Testis (tissue), 3 donors: ENCODE results near the gene KLF13. TPM values are rescaled to one million over a fixed set of nuclear protein-coding genes. Genes with fewer than 3 reads are reported as not detected.

ENCODE experiments used
- DNase-seq: peaks from one replicate; pipeline ENCODE4 v3.0.0-alpha.2; 2019
- H3K27ac ChIP-seq, 2 donors: fragments of 200-600 bp; sonication (generic); one replicate each; pipeline ENCODE4 v1.5.1; 2019
- H3K27me3 ChIP-seq: fragments of 200-600 bp; sonication (generic); one replicate; pipeline ENCODE4 v1.5.1; 2019
- H3K36me3 ChIP-seq: fragments of 200-600 bp; sonication (generic); one replicate; pipeline ENCODE4 v1.5.1; 2017; ENCODE audit warnings: low read depth; ENCODE audit errors: missing control alignments
- H3K4me1 ChIP-seq: fragments of 200-600 bp; sonication (generic); one replicate; pipeline ENCODE4 v1.5.1; 2019
- H3K4me3 ChIP-seq, 2 donors: fragments of 200-600 bp; sonication (generic); one replicate each; pipeline ENCODE4 v1.5.1; 2017 to 2019
- H3K9me3 ChIP-seq: fragments of 200-600 bp; sonication (generic); one replicate; pipeline ENCODE4 v1.5.1; 2017
- CTCF ChIP-seq, 3 experiments: fragments of 450-650 bp in 2 of 3; fragments of 200-600 bp in 1 of 3; sonication (generic) in 1 of 3; IDR thresholded peaks; one replicate each; pipeline ENCODE4 v1.5.1; 2016 to 2019; ENCODE audit warnings: antibody characterized with exemption in 3 of 3, mild to moderate bottlenecking in 2 of 3, moderate library complexity in 1 of 3
- POLR2A ChIP-seq: fragments of 450-650 bp; IDR thresholded peaks from one replicate; pipeline ENCODE4 v1.6.1; 2017; ENCODE audit warnings: antibody characterized with exemption, mild to moderate bottlenecking, moderate library complexity
- WGBS, 2 donors: methylation state at CpG; one replicate each; pipeline ENCODE4 v1.1.5; 2018; 5-methylcytosine and 5-hydroxymethylcytosine counted together
- intact Hi-C: fragments of 100-400 bp; cut with DNase I; formaldehyde crosslinking; loops from one replicate; pipeline ENCODE4 v1.15.1; 2023; ENCODE audit warnings: low total_unique reads
- polyA plus RNA-seq: library from polyadenylated mRNA; stranded (reverse); fragments of 350-450 nt; fragmentation: Illumina TruSeq; extraction: RNeasy Lipid Tissue Mini Kit (QIAGEN cat#74804); gene quantifications from one replicate; pipeline ENCODE4 v1.2.3, GENCODE V29; 2014; ENCODE audit warnings: low read depth, low replicate concordance; ENCODE audit not compliant: insufficient read depth
- total RNA-seq, 2 donors: library from RNA; depleted of rRNA; stranded (reverse); fragments of >200 nt; gene quantifications; one replicate each; pipeline ENCODE4 v1.2.3, GENCODE V29; 2016

The KLF13 gene
- total and polyA plus RNA-seq, 3 donors from 2014 or later = 41.9 to 61.7 (median 45.7) TPM

- Histone ChIP-seq H3K4me3 (no peak overlapping the region), H3K27me3 (no peaks in the 10 kb centered on the region), H3K4me1 (peaks cover 55% of the 10 kb centered on the region), H3K27ac (no peak overlapping the region), H3K9me3 (no peaks in the 10 kb centered on the region), H3K36me3 (no peaks in the 10 kb centered on the region)
- no peak for DNase-seq
- intact Hi-C loops = no loop called here
- 95 to 100% methylated on average over 1 of the region's 1 CpG for WGBS, 2 donors
- TF ChIP-seq POLR2A = no peak
- TF ChIP-seq CTCF (IDR thresholded peaks at IDR 0.05) = no peak
These were observed 43.1 kb downstream of the KLF13 start for GRCh38 chr15:31369727-31370126.

- Histone ChIP-seq H3K4me3 (no peak overlapping the region), H3K27ac (peak overlapping the region; percentile 10 to 74), H3K9me3 (no peaks in the 10 kb centered on the region), H3K27me3 (no peaks in the 10 kb centered on the region), H3K36me3 (no peaks in the 10 kb centered on the region), H3K4me1 (peaks cover 39% of the 10 kb centered on the region)
- 95 to 98% methylated on average over 12 to 38 of the region's 38 CpGs for WGBS, 2 donors
- no peak for DNase-seq
- TF ChIP-seq POLR2A (no peak), CTCF (IDR thresholded peaks at IDR 0.05) (no peak)
- intact Hi-C loops = no loop called here
These were observed 45.0 kb downstream of the KLF13 start for GRCh38 chr15:31371520-31372240.

- intact Hi-C loops = no loop called here
- H3K27me3 ChIP-seq = no peaks in the 10 kb centered on the region
- H3K36me3 ChIP-seq = no peaks in the 10 kb centered on the region
- H3K9me3 ChIP-seq = no peaks in the 10 kb centered on the region
- peak; percentile 74 for DNase-seq
- WGBS, 2 donors = 57 to 87% methylated on average over 8 to 14 of the region's 14 CpGs
- no peak overlapping the region for H3K4me3 ChIP-seq
- TF ChIP-seq CTCF (IDR thresholded peaks at IDR 0.05) (no peak), POLR2A (no peak)
- peak overlapping the region in 1 of 2 donors; percentile 74 for H3K27ac ChIP-seq
- H3K4me1 ChIP-seq = peaks cover 29% of the 10 kb centered on the region
These were observed 46.0 kb downstream of the KLF13 start for GRCh38 chr15:31372635-31373091.

GRCh38 chr15:31373096-31373865, 46.6 kb downstream of the KLF13 start:
- intact Hi-C loops = no loop called here
- Histone ChIP-seq H3K36me3 (no peaks in the 10 kb centered on the region), H3K27me3 (no peaks in the 10 kb centered on the region), H3K9me3 (no peaks in the 10 kb centered on the region), H3K4me3 (no peak overlapping the region), H3K27ac (peak overlapping the region; percentile 7 to 74), H3K4me1 (peaks cover 23% of the 10 kb centered on the region)
- TF ChIP-seq CTCF (IDR thresholded peaks at IDR 0.05) (no peak), POLR2A (no peak)
- WGBS, 2 donors = 87 to 88% methylated on average over 15 to 23 of the region's 23 CpGs
- DNase-seq = no peak
